Activated naive CD4-positive, alpha-beta T cell treated with Interleukin-2 at 50 U/mL for 16 hours (primary cell): Measurements from ENCODE around the gene PRDM1.

ENCODE experiments used
- DNase-seq: peaks from one replicate; pipeline ENCODE4 v3.0.0-alpha.2; 2020

Gene PRDM1

GRCh38 chr6:106072501-106073090 is 13.5 kb upstream of the PRDM1 start:
- DNase-seq, result no peak

DNA sequence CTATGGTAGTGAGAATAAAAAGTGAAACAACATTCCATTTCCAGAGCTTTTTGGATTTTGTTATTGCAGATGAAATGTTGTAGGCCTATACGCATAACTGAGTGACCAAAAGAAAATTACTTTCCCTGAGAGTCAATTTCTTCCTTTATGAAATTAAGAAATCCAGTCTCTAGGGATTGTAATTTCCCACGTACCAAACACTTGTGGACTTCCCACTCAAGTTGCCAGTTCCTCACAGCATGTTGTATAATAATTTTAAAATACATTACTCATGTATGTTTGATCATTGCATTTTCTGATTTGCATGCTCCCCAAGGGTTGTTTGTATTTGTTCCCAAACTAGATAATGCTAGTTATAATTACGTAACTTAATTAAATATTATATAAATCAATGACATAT is 12.0 kb upstream of the PRDM1 start:
- DNase-seq, result no peak

- DNase-seq, result no peak
Observed at GRCh38 chr6:106076139-106076538, 10.0 kb upstream of the PRDM1 start.

DNA sequence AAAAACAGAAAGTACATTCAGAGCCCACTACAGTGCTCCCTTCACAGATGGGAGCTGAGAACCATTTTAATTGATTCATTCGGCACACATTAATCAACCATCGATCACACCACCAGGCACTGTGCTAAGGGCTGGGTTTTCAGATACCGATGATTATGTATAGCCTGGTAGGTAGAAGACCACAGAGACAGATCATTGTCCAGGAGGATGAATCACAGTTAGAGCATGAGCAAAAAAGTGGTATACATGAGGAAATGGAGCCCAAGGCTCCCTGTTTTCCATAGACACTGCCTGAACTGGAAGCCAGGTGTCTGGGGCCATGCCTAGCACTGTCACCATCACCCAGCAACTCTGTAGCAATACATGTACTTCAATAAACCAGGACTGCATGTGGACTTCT is 9.0 kb upstream of the PRDM1 start:
- DNase-seq, result no peak

GRCh38 chr6:106077881-106078280 is 8.3 kb upstream of the PRDM1 start:
- DNase-seq, result no peak

- no peak for DNase-seq
Observed at GRCh38 chr6:106079961-106080762, 6.0 kb upstream of the PRDM1 start.

DNA sequence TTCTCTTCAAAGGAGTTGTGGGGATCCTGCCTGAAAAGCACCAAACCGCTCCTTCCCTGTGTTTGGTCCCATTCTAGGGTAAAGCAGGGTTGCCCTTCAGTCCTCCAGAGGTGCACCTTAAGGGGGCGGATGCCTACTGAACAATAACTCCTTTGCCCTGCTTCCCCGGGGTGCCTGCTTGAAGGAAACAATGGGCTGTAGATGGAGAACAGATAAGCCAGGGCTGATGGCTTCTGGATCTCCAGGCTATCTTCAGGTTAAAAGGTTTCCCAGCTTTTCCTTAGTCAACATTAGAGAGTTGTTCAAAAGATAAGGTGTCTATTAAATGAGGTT is 5.4 kb upstream of the PRDM1 start:
- DNase-seq, result no peak

DNA sequence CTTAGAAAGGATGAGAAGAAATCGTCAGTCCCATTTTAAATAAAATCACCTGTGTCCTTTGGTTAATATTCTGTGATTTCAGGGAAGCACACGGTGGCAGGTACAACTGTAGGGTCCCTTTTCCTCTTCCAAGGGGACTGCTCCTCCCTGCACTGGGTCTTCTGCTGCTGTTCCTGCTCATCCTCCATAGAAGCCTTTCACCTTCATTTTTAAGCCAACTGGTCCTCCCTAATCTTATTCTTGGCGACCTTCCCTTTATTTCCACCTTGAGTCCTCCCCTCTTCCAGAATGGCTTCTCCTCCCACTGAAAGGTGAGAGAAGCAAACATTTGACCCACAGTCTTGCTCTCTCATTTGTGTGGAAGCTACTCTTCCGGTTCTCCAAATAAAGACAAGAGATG is 4.4 kb upstream of the PRDM1 start:
- DNase-seq, result no peak

DNA sequence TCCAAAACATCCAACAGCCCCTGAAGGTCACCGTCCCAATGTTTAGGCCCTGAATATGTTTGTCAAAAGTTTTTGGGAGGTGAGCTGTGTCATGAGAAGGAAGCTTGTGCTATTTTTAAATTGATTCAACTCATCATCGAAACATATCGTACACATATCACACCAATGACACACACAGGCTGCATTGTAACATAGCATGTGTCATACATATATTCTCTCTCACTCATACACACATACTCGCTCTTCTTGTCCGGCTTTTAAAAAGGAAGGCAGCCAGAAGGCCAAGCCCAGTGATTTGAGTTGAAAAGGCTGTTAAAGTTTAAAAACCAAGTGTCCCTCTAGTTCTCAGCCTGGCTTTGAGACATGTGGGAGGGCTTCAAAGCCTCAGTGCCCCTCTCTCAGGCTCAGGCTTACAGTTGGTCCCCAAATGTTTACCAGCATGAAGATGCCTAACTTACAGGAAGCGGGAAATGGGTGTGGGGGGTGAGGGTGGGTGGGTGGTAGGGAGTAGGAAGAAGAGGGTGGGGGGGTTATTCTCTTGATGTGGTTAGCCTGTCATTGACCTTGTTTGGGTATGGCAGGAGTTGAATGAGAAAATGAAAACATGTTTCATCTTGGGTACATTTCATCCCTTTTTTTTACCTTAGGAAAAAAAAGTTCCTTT is 3.3 kb upstream of the PRDM1 start:
- DNase-seq, result no peak

- peak; percentile 44 for DNase-seq
Observed at GRCh38 chr6:106083618-106084017, 2.5 kb upstream of the PRDM1 start.

- DNase-seq, result no peak
Observed at GRCh38 chr6:106084106-106084988, 1.8 kb upstream of the PRDM1 start.

DNA sequence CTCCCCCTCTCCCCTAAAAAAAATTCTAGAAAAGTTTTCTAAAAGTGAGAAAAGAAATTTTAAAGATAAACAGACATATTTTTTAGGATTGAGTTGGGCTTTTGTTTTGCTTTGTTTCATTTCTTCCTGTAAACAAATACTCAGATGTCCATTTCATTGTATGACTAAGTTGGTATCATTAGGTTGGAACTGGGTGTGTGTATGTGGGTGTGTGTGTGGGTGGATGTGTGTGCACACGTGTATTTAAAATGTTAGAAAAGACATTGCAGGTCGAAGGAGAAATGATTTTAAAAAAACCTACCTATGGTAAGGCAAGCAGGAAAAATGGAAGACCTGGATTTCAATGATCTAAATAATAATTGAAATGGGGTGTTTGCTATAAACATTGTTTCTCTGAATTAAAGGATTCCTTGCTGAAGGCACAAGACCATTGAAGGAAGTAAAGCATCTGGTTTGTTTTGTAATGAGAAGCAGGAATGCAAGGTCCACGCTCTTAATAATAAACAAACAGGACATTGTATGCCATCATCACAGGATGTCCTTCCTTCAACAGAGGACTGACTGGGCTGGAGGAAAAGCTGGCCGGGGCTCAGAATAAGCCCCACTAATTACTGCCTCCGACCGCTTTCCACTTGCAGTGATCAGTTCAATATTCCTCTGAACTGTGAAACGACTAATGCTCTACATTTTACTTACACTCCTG is 996 bp upstream of the PRDM1 start:
- no peak for DNase-seq

- DNase-seq, result no peak
Observed at GRCh38 chr6:106085692-106085983, 498 bp upstream of the PRDM1 start.

- no peak for DNase-seq
Observed at GRCh38 chr6:106086814-106087175, 659 bp downstream of the PRDM1 start.

DNA sequence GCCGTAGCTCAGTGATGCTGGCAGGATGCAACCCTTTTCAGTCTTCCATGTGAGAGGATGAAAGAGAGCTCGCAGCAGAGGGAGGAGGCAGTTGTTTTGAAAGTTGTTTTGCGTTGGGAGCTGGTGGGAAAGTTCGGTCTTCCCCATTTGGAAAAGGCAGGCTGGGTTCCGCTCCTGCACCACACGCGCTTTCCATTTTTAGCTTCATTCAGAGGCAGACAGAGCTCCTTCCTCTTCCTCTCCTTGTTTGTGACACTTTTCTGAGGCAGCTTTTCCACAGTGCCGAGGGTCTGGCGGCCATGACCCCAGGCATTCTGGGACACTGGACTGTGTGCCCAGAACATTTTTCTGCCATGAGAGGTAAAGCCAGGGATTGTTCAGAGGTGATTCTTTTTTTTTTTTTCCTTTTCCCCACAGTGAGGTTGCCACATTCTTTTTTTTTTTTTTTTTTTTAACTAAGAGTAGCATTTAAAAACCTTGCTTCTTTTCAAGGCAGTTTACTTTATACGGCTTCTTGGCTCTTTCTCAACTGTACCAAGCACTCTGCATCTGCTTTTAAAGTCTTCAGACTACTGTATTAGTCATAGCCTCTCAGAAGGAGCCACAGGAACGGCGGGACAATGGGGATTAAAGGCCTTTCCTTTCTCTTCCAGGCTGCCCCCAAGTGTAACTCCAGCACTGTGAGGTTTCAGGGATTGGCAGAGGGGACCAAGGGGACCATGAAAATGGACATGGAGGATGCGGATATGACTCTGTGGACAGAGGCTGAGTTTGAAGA is 1.6 kb downstream of the PRDM1 start:
- no peak for DNase-seq

GRCh38 chr6:106090001-106090400 is 3.9 kb downstream of the PRDM1 start:
- DNase-seq, result no peak

DNA sequence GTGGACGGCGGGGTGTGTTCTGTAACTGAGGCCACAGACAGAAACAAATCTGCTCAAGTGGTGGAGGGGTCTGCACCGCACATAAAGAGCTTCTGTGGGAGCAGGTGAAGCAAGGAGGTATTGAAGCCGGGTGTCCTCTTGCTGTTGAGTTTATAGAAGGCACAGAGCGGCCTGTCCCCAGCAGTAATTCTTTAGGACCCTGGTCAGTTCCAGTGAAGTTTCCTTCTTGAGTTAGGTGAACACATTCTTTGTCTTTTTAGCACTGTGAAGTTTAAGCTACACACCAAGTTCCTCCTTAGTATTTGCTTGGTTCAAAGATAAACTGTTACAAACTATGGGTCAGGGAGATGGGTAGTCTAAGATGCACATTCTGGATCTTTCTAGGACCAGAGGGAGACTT is 6.1 kb downstream of the PRDM1 start:
- no peak for DNase-seq

GRCh38 chr6:106094261-106094963 is 8.3 kb downstream of the PRDM1 start:
- no peak for DNase-seq

GRCh38 chr6:106094964-106095335 is 8.8 kb downstream of the PRDM1 start:
- no peak for DNase-seq

DNA sequence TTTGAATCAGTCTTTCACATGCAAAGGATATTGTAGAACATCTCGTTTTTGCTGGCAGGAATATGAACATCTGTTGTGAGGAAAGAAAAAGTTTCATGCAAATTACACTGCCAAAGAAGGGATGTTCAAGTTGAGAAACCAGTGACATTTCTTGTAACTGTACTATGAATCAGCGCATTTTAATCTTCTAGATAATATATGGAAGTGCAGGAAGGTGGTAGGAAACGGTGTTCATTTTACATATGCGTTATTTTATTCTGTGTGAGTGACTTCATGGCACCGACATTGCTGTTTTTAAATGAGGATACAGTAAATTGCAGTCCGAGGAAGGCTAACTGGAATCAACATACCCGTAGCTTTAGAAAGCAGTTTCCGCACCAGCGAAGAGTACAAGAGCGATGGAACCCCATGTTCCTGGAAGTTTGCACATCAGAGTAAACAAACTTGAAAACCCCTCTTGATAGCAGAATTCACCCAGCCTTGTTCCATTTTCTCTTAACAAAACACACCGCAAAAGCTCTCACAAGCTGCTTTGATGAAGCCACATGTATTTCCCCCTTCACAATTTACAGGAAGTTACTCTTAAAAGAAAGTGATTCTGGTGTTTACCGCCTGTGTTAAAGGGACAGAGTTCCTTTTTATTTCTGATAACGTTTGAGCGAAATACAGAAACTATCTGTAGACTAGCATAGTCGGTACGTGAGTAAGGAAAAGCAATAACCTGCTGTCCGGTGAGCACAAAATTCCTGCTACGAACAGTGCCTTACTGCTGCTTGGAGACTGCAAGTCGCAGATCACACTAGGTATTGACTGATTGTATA is 11.5 kb downstream of the PRDM1 start:
- DNase-seq, result peak; percentile 58
